Testis (tissue), 2 donors: ENCODE results near the gene EFCAB10.

ENCODE experiments used
- CTCF ChIP-seq, 3 experiments: fragments of 450-650 bp in 2 of 3; fragments of 200-600 bp in 1 of 3; sonication (generic) in 1 of 3; IDR thresholded peaks; one replicate each; pipeline ENCODE4 v1.5.1; 2016 to 2019; ENCODE audit warnings: antibody characterized with exemption in 3 of 3, mild to moderate bottlenecking in 2 of 3, moderate library complexity in 1 of 3
- POLR2A ChIP-seq: fragments of 450-650 bp; IDR thresholded peaks from one replicate; pipeline ENCODE4 v1.6.1; 2017; ENCODE audit warnings: antibody characterized with exemption, mild to moderate bottlenecking, moderate library complexity

- no peak for TF ChIP-seq CTCF (IDR thresholded peaks at IDR 0.05)
- no peak for TF ChIP-seq POLR2A
Measured at GRCh38 chr7:105623378-105623777, 42.1 kb upstream of the EFCAB10 start.
